Immature natural killer cell (primary cell): ENCODE results near the gene FREM3. TPM values are rescaled to one million over a fixed set of nuclear protein-coding genes. Genes with fewer than 3 reads are reported as not detected.
A peak's percentile ranks its signal among the peaks of the same experiment; 100 is the strongest.

Experiments
- DNase-seq, 3 donors: peaks; one replicate each; pipeline ENCODE4 v3.0.0; 2022; ENCODE audit warnings: mixed read lengths in 1 of 3
- H3K27ac Mint-ChIP-seq, 6 donors: one replicate each; pipeline ENCODE4 v1.8.0; 2020; ENCODE audit warnings: mixed read lengths in 6 of 6, mild to moderate bottlenecking in 5 of 6, inconsistent platforms in 4 of 6, moderate library complexity in 3 of 6
- H3K27me3 Mint-ChIP-seq, 3 donors: one replicate each; pipeline ENCODE4 v1.8.0; 2020 to 2021; ENCODE audit warnings: low read depth in 3 of 3, mild to moderate bottlenecking in 3 of 3, mixed read lengths in 3 of 3, moderate library complexity in 3 of 3, inconsistent platforms in 1 of 3
- H3K36me3 Mint-ChIP-seq, 3 donors: one replicate each; pipeline ENCODE4 v1.8.0; 2020; ENCODE audit warnings: mixed read lengths in 3 of 3, inconsistent platforms in 2 of 3, mild to moderate bottlenecking in 2 of 3
- H3K4me1 Mint-ChIP-seq, 2 donors: one replicate each; pipeline ENCODE4 v1.8.0; 2020; ENCODE audit warnings: inconsistent platforms in 2 of 2, mild to moderate bottlenecking in 2 of 2, mixed read lengths in 2 of 2, moderate library complexity in 1 of 2
- H3K4me3 Mint-ChIP-seq, 5 donors: one replicate each; pipeline ENCODE4 v1.8.0; 2020; ENCODE audit warnings: mild to moderate bottlenecking in 5 of 5, mixed read lengths in 5 of 5, inconsistent platforms in 3 of 5, moderate library complexity in 3 of 5
- H3K9me3 Mint-ChIP-seq, 6 donors: one replicate each; pipeline ENCODE4 v1.8.0; 2020; ENCODE audit warnings: mild to moderate bottlenecking in 6 of 6, mixed read lengths in 6 of 6, inconsistent platforms in 4 of 6, moderate library complexity in 3 of 6
- polyA plus RNA-seq, 3 donors: library from polyadenylated mRNA; unstranded; fragments of 300-500 nt; fragmentation: Illumina TruSeq; gene quantifications; one replicate each; pipeline ENCODE4 v1.2.3, GENCODE V29; 2021

The FREM3 gene
- polyA plus RNA-seq, 3 donors from 2014 or later = not detected

- no peak for DNase-seq
- Mint-ChIP-seq H3K27ac (no peak overlapping the region), H3K27me3 (peaks cover 0 to 4% (median 1%) of the 10 kb centered on the region in 3 donors), H3K9me3 (peaks cover 4 to 14% (median 10%) of the 10 kb centered on the region in 6 donors), H3K4me1 (no peaks in the 10 kb centered on the region), H3K4me3 (no peak overlapping the region), H3K36me3 (peaks cover 0 to 6% (median 4%) of the 10 kb centered on the region in 3 donors)
Measured at GRCh38 chr4:143587703-143588102, 112.8 kb downstream of the FREM3 start.

DNA sequence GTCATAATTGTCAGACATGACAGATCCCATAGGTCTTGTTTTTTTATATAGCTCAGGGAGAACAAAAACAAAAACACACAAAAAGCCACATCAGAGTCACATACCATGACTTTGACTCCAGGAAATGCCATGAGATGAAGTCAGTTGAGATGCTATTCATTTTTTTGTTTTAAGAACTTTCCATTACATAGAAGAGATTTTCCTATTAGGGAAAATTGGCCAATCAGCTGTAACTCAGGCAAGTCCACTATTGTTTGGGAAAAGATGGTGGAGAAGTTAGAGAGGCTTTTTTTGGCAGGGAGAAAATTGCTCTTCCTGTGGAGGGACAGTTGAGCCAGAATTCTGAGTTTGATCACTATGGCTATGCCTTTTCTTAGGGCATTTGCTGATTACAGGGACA is 114.4 kb downstream of the FREM3 start:
- Mint-ChIP-seq H3K27me3 (peaks cover 0 to 4% (median 0%) of the 10 kb centered on the region in 3 donors), H3K36me3 (peaks cover 0 to 6% (median 4%) of the 10 kb centered on the region in 3 donors), H3K9me3 (peaks cover 4 to 14% (median 9%) of the 10 kb centered on the region in 6 donors), H3K4me1 (no peaks in the 10 kb centered on the region), H3K27ac (no peak overlapping the region), H3K4me3 (no peak overlapping the region)
- DNase-seq = no peak

GRCh38 chr4:143585548-143585947 is 114.9 kb downstream of the FREM3 start:
- DNase-seq = no peak
- Mint-ChIP-seq H3K27ac (no peak overlapping the region), H3K4me1 (no peaks in the 10 kb centered on the region), H3K9me3 (peaks cover 4 to 14% (median 9%) of the 10 kb centered on the region in 6 donors), H3K4me3 (no peak overlapping the region), H3K27me3 (peaks cover 0 to 4% (median 0%) of the 10 kb centered on the region in 3 donors), H3K36me3 (peaks cover 0 to 6% (median 4%) of the 10 kb centered on the region in 3 donors)

DNA sequence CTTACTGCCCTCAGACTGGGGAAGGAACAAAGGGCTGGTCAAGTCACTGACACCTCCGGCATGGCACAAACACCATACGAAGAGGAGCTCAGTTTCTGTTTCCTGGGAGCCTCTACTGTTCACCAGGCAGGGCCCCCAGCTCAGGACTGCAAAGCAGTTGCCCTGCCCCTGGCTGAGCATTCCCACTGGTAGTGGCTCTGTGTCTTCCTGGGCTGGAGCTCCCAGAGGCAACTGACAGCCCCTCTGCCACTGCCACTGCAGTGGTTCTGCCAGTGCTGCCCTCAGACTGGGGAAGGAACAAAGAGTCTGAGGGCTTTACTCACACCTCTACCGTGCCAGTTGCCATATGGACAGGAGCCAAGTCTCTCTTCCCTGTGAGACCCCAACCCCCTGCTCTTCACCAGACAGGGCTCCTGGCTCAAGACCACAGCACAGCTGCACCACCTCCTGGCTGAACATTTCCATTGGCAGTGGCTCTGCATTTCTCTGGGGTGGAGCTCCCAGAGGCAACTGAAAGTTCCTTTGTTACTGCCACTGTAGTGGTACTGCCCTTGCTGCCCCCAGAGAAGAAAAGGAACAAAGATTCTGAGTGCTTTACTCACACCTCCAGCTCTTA is 119.0 kb downstream of the FREM3 start:
- H3K4me3 Mint-ChIP-seq = no peak overlapping the region
- H3K36me3 Mint-ChIP-seq = peaks cover 0 to 7% (median 6%) of the 10 kb centered on the region in 3 donors
- no peak for DNase-seq
- peaks cover 0 to 4% (median 0%) of the 10 kb centered on the region in 3 donors for H3K27me3 Mint-ChIP-seq
- no peaks in the 10 kb centered on the region for H3K4me1 Mint-ChIP-seq
- H3K27ac Mint-ChIP-seq = no peak overlapping the region
- peaks cover 4 to 14% (median 9%) of the 10 kb centered on the region in 6 donors for H3K9me3 Mint-ChIP-seq

DNA sequence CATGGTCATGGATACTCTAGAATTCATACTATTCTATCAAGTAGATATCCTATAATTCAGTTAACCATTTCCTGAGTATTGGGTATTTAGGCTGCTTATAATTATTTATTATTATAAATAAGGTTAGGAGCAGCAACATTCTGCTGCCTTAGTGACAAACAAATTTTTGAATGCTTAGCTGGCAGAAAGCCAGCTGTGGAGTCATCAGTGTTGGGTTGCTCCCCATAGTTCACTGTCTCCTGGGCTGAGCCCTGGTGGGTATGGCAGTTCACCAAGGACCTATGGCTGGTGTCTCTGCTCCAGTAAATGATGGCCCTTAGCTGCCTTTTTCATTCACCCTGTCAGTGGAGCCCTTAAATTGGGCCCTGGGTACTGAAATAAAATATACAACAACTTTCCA is 125.1 kb downstream of the FREM3 start:
- Mint-ChIP-seq H3K9me3 (no peaks in the 10 kb centered on the region), H3K36me3 (peaks cover 3 to 15% (median 3%) of the 10 kb centered on the region in 3 donors), H3K27ac (no peak overlapping the region), H3K4me1 (no peaks in the 10 kb centered on the region), H3K4me3 (no peak overlapping the region), H3K27me3 (no peaks in the 10 kb centered on the region)
- no peak for DNase-seq

DNA sequence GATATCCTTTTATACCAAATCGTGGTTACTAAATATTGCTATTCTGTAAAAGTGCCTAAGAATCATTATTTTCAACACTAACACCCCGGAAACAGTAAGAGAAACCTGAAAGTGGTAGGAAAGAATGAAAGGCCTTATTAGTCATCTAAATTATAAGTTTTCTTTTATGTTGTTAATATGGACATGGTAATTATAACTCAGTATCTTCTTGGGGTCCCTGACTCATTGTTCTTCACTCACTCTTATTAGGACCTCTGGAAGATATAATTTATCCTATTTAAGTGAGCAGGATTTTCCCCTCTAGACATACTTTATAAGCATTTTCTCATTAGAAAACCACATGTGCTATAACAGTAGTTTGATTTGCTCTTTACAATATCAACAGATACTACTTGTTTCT is 136.0 kb downstream of the FREM3 start:
- Mint-ChIP-seq H3K36me3 (peaks cover 5 to 8% (median 7%) of the 10 kb centered on the region in 3 donors), H3K27ac (no peak overlapping the region), H3K4me3 (no peak overlapping the region), H3K9me3 (peaks cover 0 to 2% (median 0%) of the 10 kb centered on the region in 6 donors), H3K27me3 (peaks cover 0 to under 1% (median 0%) of the 10 kb centered on the region in 3 donors), H3K4me1 (peaks cover 7 to 13% of the 10 kb centered on the region in 2 donors)
- no peak for DNase-seq

DNA sequence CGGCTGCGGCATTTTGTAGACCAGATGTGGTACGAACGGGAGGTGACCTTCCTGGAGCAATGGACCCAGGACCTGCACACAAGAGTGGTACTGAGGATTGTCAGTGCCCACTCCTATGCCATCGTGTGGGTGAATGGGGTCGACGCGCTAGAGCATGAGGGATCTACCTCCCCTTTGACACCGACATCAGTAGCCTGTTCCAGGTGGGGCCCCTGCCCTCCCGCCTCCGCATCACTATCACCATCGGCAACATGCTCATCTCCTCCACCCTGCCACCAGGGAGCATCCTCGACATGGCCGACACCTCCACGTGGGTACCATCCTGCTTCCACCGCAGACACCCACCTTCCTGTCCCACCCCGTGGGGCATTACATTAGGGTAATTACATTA is 140.7 kb downstream of the FREM3 start:
- DNase-seq = peak in 1 of 3 donors; percentile 14
- H3K9me3 Mint-ChIP-seq = no peaks in the 10 kb centered on the region
- peak overlapping the region; percentile 88 to 94 (median 91) for H3K4me3 Mint-ChIP-seq
- peaks cover 18 to 26% of the 10 kb centered on the region in 2 donors for H3K4me1 Mint-ChIP-seq
- peak overlapping the region; percentile 88 to 98 (median 94) for H3K27ac Mint-ChIP-seq
- H3K27me3 Mint-ChIP-seq = peaks cover 2 to 9% (median 8%) of the 10 kb centered on the region in 3 donors
- no peaks in the 10 kb centered on the region for H3K36me3 Mint-ChIP-seq

GRCh38 chr4:143558823-143559756 is 141.4 kb downstream of the FREM3 start:
- H3K4me3 Mint-ChIP-seq = peak overlapping the region; percentile 88 to 94 (median 91)
- H3K4me1 Mint-ChIP-seq = peaks cover 18 to 26% of the 10 kb centered on the region in 2 donors
- H3K9me3 Mint-ChIP-seq = no peaks in the 10 kb centered on the region
- H3K36me3 Mint-ChIP-seq = peaks cover 0 to 4% (median 0%) of the 10 kb centered on the region in 3 donors
- H3K27me3 Mint-ChIP-seq = peaks cover 2 to 9% (median 8%) of the 10 kb centered on the region in 3 donors
- DNase-seq = peak; percentile 72 to 79 (median 73)
- peak overlapping the region; percentile 88 to 98 (median 94) for H3K27ac Mint-ChIP-seq

DNA sequence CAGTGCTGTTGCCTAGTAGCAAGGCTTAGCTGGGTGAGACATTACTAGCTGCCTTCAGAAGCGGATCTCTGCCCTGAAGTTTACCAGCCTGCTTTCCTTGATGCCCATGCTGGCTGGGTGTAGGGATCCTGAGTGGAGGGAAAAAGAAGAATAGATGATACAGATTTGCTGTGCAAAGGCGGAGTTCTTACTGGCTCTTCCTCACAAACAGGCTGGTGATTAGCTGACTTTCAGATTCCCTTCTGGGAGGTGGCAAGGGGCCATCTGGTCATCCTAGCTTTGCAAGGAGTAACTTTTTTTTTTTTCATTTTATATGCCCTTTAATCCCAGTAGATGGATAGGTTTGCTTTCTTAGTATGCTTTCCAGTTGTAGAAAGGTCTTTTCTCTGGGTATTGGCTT is 142.2 kb downstream of the FREM3 start:
- H3K27ac Mint-ChIP-seq = peak overlapping the region; percentile 88 to 98 (median 94)
- no peak for DNase-seq
- peak overlapping the region; percentile 88 to 94 (median 91) for H3K4me3 Mint-ChIP-seq
- no peaks in the 10 kb centered on the region for H3K9me3 Mint-ChIP-seq
- peaks cover 0 to 4% (median 0%) of the 10 kb centered on the region in 3 donors for H3K36me3 Mint-ChIP-seq
- peaks cover 2 to 9% (median 8%) of the 10 kb centered on the region in 3 donors for H3K27me3 Mint-ChIP-seq
- peaks cover 18 to 26% of the 10 kb centered on the region in 2 donors for H3K4me1 Mint-ChIP-seq

DNA sequence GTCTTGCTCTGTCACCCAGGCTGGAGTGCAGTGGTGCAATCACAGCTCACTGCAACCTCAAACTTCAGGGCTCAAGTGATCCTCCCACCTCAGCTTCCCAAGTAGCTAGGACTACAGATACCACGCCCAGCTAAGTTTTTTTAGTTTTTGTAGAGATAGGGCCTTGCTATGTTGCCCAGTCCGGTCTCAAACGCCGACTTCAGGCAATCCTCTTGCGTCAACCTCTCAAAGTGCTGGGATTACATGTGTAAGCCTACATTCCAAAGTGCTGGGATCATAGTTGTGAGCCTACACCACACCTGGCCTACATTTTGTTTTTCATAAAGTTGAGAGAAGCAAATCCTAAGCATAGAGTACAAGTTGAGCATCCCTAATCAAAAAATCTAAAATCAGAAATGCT is 144.8 kb downstream of the FREM3 start:
- Mint-ChIP-seq H3K4me1 (peaks cover 20 to 31% of the 10 kb centered on the region in 2 donors), H3K27ac (no peak overlapping the region)

DNA sequence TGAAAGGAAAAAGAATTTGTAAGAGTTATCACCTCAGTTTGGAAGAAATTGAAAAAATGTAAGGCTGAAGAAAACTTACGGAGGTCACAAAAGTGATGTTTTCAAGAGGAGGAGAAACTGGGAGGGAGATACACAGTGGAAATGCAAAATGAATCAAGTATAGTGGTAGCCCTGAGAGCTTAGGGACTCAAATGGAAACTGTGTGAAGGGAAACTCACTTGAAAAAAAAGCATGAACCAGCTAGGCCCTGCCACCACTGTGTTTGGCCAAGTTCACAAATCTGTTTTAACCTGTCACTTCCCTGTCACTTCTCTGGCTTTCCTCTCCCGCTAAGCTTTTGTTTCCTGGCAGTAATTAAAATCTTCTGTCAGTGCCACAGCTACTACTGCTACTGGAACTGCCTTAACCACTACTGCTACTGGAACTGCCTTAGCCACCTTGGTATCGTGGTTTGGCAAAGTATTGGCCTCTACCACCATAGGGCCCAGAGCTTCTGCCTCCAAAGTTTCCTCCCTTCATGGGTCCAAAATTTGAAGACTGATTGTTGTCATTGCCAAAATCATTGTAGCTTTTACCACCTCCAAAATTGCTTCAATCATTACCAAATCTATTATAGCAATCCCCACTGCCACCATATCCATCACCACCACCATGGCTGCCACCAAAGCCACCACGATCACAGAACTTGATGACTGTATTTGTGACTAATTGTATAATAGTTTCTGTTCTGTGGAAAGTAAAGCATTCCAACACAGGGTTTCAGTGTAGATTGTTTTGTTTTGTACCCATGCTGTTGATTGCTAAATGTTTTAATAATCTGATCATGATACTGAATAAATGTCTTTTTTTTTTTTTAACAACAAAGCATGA is 145.5 kb downstream of the FREM3 start:
- DNase-seq = no peak
- Mint-ChIP-seq H3K9me3 (no peaks in the 10 kb centered on the region), H3K27me3 (peaks cover 2 to 9% (median 8%) of the 10 kb centered on the region in 3 donors), H3K36me3 (peaks cover 4 to 21% (median 10%) of the 10 kb centered on the region in 3 donors), H3K27ac (peak overlapping the region in 2 of 6 donors; percentile 4 to 73), H3K4me3 (no peak overlapping the region), H3K4me1 (peaks cover 21 to 30% of the 10 kb centered on the region in 2 donors)

More for the DNA sequence above, 144.8 kb downstream of the FREM3 start:
- Mint-ChIP-seq H3K27me3 (peaks cover 2 to 9% (median 8%) of the 10 kb centered on the region in 3 donors), H3K4me3 (no peak overlapping the region), H3K9me3 (no peaks in the 10 kb centered on the region), H3K36me3 (peaks cover 0 to 16% (median 5%) of the 10 kb centered on the region in 3 donors)
- no peak for DNase-seq

GRCh38 chr4:143549928-143550327 is 150.5 kb downstream of the FREM3 start:
- Mint-ChIP-seq H3K9me3 (no peaks in the 10 kb centered on the region), H3K27ac (peak overlapping the region in 1 of 6 donors; percentile 35), H3K27me3 (peaks cover 0 to 2% (median 0%) of the 10 kb centered on the region in 3 donors), H3K4me3 (no peak overlapping the region), H3K4me1 (peaks cover 5 to 23% of the 10 kb centered on the region in 2 donors), H3K36me3 (peaks cover 15 to 56% (median 28%) of the 10 kb centered on the region in 3 donors)
- DNase-seq = no peak

DNA sequence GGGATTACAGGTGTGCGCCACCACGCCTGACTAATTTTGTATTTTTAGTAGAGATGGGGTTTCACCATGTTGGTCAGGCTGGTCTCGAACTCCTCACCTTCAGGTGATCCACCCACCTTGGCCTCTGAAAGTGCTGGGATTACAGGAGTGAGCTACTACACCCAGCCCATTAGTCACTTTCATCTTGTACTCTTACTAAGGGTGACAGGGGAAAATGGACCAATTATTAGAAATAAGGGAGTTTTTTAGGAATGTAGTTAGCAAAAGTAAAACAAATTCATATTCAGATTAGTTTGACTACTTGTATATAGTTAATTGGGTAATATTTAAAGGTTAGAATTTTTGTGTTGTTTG is 160.8 kb downstream of the FREM3 start:
- no peaks in the 10 kb centered on the region for H3K9me3 Mint-ChIP-seq
- H3K4me3 Mint-ChIP-seq = no peak overlapping the region
- H3K27me3 Mint-ChIP-seq = peaks cover 0 to 2% (median 0%) of the 10 kb centered on the region in 3 donors
- DNase-seq = no peak
- peaks cover 36 to 72% (median 67%) of the 10 kb centered on the region in 3 donors for H3K36me3 Mint-ChIP-seq
- no peak overlapping the region for H3K27ac Mint-ChIP-seq
- H3K4me1 Mint-ChIP-seq = peaks cover 0 to 10% of the 10 kb centered on the region in 2 donors
